ENCODE results near the gene CBR1.
"Not testable (repeated sequence)": the region's sequence is repeated elsewhere in the genome, so short reads cannot be mapped to it uniquely, and the experiment has no call there.

The CBR1 gene

DNA sequence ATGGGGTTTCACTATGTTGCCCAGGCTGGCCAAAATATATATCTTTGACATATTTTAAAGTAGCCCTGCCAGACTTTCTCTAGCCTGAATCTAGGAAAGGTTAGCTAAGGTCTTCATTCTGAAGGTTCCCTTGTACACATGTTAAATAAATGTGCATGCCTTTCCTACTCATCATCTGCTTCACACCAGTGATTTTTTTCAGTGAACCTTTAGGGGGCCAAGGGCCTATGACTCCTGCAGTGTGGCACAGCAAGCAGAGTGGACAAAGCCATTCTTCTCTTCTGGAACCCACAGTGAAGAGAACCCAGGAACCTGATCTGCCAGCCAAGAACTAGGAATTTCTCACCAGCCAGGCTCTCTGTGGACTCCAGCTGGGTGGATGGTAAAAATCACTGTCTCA lies 22.9 kb downstream of the CBR1 start:
- no peak overlapping the region for H3K4me3 ChIP-seq (replicated peaks; ENCODE audit: low read depth, low read length)
- TF ChIP-seq CTCF (IDR thresholded peaks at IDR 0.05; ENCODE audit: low read depth, low read length, missing control alignments) = no peak
- no peak for DNase-seq (ENCODE audit: extremely low read depth, low read depth)

- no peak for DNase-seq (ENCODE audit: extremely low read depth, low read depth)
- TF ChIP-seq CTCF (IDR thresholded peaks at IDR 0.05; ENCODE audit: low read depth, low read length, missing control alignments) = no peak
- no peak overlapping the region for H3K4me3 ChIP-seq (replicated peaks; ENCODE audit: low read depth, low read length)
These were observed 23.7 kb downstream of the CBR1 start for GRCh38 chr21:36093512-36093911.

DNA sequence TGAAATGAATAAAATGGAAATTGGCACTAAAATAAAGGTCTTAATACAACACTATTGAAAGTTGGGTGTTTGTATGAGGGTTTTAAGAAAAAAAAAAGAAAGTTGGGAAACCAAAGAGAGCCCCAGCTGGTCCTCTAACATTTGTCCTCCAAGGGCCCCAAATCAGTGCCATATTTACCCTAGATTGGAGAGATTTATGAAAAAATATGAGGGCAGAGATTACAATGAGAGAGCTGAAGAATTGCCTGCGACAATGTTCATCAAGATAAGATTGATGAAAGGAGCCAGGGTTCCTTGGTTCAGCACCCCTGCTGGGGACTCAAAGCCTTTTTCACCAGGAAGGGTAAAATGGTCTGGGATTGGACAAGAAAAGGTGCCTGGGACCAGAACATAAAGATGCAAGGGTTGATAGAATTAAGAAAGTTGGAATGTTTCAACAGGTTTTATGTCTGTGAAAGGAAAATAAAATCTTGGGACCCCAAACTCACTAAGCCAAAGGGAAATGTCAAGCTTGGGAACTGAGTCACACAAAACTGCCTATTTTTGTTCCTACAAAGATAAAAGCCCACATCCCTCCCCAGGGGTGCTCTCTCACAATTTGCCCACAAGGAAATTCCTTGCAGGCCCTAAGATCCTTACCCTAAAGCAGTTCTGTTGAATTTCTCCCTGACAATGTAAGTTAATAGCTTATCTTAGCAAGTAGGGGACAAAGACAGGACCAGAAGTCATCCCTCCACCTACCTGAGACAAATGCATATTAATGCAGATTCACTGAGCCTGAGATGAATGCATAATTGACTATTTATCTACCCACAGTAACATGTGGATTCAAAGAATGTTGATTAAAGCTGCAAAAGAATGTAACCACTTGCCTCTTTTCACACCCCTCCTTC lies 26.8 kb downstream of the CBR1 start:
- TF ChIP-seq CTCF (IDR thresholded peaks at IDR 0.05; ENCODE audit: low read depth, low read length, missing control alignments) = no peak
- H3K4me3 ChIP-seq (replicated peaks; ENCODE audit: low read depth, low read length) = no peak overlapping the region
- DNase-seq (ENCODE audit: extremely low read depth, low read depth) = no peak

- H3K4me3 ChIP-seq (replicated peaks; ENCODE audit: low read depth, low read length) = no peak overlapping the region
- no peak for DNase-seq (ENCODE audit: extremely low read depth, low read depth)
- no peak for TF ChIP-seq CTCF (IDR thresholded peaks at IDR 0.05; ENCODE audit: low read depth, low read length, missing control alignments)
These were observed 27.8 kb downstream of the CBR1 start for GRCh38 chr21:36097427-36098181.

GRCh38 chr21:36098182-36098532 lies 28.3 kb downstream of the CBR1 start:
- no peak overlapping the region for H3K4me3 ChIP-seq (replicated peaks; ENCODE audit: low read depth, low read length)
- no peak for DNase-seq (ENCODE audit: extremely low read depth, low read depth)
- TF ChIP-seq CTCF (IDR thresholded peaks at IDR 0.05; ENCODE audit: low read depth, low read length, missing control alignments) = no peak

DNA sequence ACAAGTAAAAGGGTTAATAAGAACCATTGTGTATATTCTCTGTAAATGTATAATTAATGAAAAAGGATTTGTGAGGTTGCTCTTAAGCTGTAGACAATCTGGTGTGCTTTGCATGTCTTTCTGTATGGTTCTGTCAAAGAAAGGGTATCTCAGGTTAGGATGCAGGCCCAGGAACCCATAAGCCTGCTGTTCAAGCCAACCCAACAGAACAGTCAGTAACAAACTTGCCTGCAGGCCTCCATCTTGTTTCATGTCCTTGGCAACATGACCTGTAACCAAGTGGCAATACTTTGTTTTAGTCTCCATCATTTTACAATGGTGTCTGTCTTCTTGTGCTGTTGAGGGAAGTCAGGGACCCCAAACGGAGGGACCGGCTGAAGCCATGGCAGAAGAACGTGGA lies 29.2 kb downstream of the CBR1 start:
- DNase-seq (ENCODE audit: extremely low read depth, low read depth) = no peak
- no peak overlapping the region for H3K4me3 ChIP-seq (replicated peaks; ENCODE audit: low read depth, low read length)
- TF ChIP-seq CTCF (IDR thresholded peaks at IDR 0.05; ENCODE audit: low read depth, low read length, missing control alignments) = no peak

DNA sequence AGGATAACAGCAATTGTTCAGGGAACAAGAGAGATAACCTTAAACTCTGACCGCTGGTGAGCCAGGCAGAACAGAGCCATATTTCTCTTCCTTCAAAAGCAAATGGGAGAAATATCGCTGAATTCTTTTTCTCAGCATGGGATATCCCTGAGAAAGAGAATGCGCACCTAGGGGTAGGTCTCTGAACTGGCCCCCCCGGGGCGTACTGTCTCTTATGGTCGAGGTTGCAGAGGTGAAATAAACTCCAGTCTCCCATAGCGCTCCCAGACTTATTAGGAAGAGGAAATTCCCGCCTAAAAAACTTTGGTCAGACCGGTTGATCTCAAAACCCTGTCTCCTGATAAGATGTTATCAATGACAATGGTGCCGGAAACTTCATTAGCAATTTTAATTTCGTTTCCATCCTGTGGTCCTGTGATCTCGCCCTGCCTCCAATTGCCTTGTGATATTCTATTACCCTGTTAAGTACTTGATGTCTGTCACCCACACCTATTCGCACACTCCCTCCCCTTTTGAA lies 29.9 kb downstream of the CBR1 start:
- not testable (repeated sequence) for H3K4me3 ChIP-seq (replicated peaks; ENCODE audit: low read depth, low read length); DNase-seq (ENCODE audit: extremely low read depth, low read depth)
